Skeletal muscle cell (primary cell): ENCODE measurements around the gene A4GNT.
"Not testable (repeated sequence)": the region's sequence is repeated elsewhere in the genome, so short reads cannot be mapped to it uniquely, and the experiment has no call there.

ENCODE experiments used
- DNase-seq: peaks from one replicate; pipeline ENCODE4 v3.0.0-alpha.2; 2010; ENCODE audit warnings: low read depth
- H3K4me3 ChIP-seq: 2 replicates; pipeline ENCODE4 v1.5.1; 2011; ENCODE audit warnings: low read depth, mild to moderate bottlenecking, control low read depth, low read length, moderate library complexity

Gene A4GNT

DNA sequence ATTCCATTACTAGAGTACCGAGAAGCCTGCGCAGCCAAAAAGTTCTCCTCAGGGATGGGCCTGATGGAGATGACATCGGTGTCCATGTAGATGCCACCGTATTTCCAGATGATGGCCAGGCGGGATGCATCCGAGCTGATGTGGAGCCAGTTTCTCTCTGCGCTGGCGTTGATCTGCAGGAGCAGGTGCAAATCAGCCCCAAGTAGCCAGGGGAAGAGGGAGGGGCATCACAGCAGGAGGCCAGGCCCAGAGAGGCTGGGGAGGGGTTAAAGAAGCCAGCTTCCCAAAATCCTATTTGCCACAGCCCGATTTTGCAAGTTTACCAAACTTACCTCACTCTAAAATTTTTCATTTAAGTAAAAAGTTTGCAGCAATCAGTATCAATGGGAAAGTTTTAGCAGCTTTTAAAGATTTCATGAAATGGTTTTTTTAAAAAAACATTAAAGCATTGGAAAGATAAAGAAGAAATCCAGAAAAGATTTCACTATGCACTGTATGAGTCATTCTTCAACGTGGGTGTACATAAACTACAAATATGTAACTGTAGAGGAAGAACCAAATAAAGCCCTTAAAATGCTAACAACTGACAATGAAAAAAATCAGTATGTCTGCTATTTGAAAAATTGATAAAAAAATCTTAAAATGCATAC, 7.4 kb downstream of the A4GNT start:
- peak; percentile 33 for DNase-seq
- H3K4me3 ChIP-seq: no peak overlapping the region

GRCh38 chr3:138124188-138124587, 8.0 kb downstream of the A4GNT start:
- DNase-seq: no peak
- no peak overlapping the region for H3K4me3 ChIP-seq

GRCh38 chr3:138119423-138119766, 12.8 kb downstream of the A4GNT start:
- DNase-seq: no peak
- H3K4me3 ChIP-seq: no peak overlapping the region

DNA sequence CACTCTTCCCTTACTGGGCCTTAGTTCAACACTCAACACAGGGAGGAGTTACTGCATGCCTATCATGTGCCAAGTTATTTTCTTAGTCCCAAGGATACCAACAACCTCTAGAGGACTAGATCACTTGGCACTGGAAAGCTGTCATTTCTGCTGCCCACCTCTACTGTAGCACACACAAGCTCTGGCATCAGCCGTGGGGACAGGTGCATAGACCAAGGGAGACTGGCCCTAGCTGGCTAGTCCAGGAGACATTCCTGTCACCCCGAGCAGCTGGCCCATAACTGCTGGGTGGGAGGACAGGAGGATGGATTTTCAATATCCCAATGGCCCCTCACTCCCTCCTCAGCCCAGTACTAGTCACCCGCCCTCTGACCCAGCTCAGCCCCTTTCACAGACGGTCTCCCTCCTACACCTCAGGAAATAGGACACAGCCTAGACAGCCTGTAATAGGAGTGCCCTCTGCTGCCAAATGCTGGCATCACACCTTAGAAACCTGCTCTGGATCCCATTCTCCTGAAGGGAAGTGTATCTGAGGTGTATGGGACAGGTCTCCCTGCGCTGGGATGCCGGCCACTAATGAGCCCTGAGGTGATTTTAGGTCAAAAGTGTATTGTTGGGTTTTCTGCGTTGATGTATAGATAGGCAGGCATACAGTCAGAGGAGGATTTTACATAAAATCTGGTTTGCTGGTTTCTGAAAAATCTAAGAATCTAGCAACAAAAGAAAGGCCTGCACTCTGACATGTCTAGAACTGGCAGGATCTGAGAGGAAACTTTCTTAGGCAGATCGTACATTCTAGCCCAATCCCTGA, 13.4 kb downstream of the A4GNT start:
- H3K4me3 ChIP-seq: no peak overlapping the region
- DNase-seq: no peak

GRCh38 chr3:138114988-138115971, 16.9 kb downstream of the A4GNT start, which contains the start of gene DZIP1L:
DZIP1L (minus strand) TSS chr3:138115608; CDS start chr3:138103971, 11,637 bp downstream.
- peak within 1 kb of the TSS; percentile 81 for H3K4me3 ChIP-seq
- no peak for DNase-seq

GRCh38 chr3:138114431-138114918, 17.7 kb downstream of the A4GNT start:
- peak overlapping the region; percentile 81 for H3K4me3 ChIP-seq
- no peak for DNase-seq

- no peak overlapping the region for H3K4me3 ChIP-seq
- no peak for DNase-seq
Measured at GRCh38 chr3:138113326-138113725, 18.9 kb downstream of the A4GNT start.

DNA sequence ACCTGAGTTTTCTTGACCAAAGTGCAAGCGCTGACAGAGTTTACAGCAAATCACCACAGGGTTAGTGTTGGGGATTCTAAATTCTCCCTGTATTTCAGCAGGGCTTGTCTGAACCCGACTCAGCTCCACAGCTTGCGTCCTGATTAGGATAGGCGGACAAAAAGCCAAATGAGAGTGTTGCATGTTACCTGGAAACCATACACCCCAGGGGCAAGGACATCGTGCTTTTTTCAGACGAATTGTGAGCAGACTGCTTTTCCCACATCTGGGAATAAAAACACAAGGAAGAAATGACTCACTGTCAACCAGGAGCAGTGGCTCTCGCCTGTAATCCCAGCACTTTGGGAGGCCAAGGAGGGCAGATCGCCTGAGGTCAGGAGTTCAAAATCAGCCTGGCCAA, 19.8 kb downstream of the A4GNT start:
- H3K4me3 ChIP-seq: no peak overlapping the region
- DNase-seq: no peak

GRCh38 chr3:138105598-138105997, 26.6 kb downstream of the A4GNT start:
- DNase-seq: no peak
- H3K4me3 ChIP-seq: no peak overlapping the region

GRCh38 chr3:138103466-138103865, 28.7 kb downstream of the A4GNT start:
- H3K4me3 ChIP-seq: no peak overlapping the region
- no peak for DNase-seq

DNA sequence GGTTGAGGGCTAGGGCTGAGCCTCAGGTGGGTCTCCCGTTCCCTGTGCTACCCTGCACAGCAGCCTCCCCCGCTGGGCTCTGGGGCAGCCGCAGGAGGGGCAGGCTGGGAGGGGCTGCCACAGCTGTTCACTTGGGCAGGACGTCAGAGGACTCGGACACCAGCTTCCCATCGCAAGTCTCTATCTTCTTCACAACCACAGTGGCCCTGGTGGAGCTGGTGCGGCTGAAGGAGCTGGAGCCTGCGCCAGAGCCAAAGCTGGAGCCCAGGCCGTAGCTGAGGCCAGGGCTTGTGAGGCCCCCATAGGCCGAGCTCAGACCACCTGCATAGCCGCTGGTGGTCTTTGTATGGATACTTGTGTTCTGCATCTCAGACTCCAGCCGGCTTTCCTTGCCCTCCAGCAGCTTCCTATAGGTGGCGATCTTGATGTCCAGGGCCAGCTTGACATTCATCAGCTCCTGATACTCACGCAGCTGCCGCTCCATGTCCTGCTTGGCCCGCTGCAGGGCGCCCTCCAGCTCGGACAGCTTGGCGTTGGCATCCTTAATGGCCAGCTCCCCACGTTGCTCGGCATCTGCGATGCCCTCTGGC, 30.7 kb downstream of the A4GNT start:
- not testable (repeated sequence) for H3K4me3 ChIP-seq, DNase-seq

- no peak for DNase-seq
- H3K4me3 ChIP-seq: no peak overlapping the region
Measured at GRCh38 chr3:138099417-138099816, 32.8 kb downstream of the A4GNT start.

DNA sequence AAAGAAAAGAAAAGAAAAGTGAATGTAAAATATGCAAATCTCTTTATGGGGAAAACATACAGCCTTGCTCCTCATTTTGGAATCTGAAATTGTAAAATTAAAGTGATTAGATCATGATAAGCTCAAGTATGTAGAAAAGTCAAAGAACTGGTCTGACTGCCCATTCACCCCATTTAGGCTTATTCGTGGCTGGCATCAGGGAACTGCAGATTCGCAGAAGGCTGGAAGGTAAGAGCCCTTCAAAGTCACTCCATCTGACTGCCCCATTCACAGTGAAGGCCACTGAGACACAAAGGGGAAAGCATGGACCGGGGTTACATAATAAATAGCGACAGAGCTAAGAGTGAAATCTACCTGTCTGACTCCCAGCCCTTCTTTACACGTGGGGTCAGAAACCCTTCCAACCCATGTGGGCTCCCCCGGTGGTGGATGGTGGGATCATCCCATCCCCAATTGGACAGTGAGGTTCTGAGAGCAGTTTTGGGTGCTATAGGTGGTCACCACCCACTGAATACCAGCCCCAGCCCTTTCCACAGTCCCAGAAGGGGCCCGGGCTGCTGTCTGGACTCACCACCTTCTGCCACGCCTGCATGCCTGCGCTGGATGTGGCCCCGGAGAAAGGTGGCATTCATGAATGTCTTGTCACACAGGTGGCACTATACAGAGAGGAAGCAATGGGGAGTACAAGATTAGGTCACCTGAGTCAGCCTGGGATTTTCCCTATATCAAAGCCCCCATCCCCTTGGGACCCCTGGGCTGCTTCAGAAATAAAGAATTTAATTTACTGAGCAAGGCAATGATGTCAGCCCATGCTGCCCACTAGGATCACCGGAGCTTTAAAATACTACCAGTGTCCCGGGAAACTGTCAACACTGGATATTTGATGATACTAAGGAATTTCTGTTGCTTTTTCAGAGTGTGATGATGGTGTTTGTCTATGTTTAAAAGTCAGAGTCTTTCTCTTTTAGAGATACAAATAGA, 34.7 kb downstream of the A4GNT start:
- no peak overlapping the region for H3K4me3 ChIP-seq
- DNase-seq: no peak

DNA sequence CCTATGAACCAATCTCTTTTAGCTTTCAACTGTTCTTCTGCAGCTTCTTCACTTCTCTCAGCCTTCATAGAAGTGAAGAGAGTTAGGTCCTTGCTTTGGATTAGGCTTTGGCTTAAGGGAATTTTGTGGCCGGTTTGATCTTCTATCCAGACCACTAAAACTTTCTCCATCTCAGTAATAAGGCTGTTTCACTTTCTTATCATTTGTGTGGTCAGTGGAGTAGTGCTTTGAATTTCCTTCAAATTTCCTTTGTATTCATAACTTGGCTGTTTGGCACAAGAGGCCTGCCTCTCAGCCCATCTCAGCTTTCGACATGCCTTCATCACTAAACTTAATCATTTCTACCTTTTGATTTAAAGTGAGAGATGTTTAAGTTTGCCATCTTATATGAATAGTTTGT, 38.5 kb downstream of the A4GNT start:
- no peak overlapping the region for H3K4me3 ChIP-seq

DNA sequence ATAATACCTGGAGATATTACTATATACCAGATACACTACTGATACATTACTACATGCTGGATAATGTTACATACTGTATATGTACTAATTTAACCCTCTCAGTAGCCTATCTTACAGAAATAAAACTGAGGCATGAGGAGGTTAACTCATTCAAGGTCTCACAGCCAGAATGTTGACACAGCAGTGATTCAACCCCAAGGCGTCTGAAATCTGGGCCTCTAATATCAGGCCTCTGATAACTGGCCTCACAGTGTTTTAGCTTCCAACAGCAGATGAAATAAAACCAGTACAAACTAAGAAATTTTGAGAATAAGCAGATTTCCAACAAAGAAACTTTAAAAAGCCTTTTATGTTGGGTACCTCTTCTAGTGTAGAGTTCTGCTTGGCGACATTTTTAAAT, 40.2 kb downstream of the A4GNT start:
- no peak for DNase-seq
- H3K4me3 ChIP-seq: no peak overlapping the region

More for the DNA sequence above, 38.5 kb downstream of the A4GNT start:
- DNase-seq: no peak

GRCh38 chr3:138089091-138089490, 43.1 kb downstream of the A4GNT start:
- H3K4me3 ChIP-seq: no peak overlapping the region
- DNase-seq: no peak

- not testable (repeated sequence) for DNase-seq
Measured at GRCh38 chr3:138085745-138086144, 46.4 kb downstream of the A4GNT start.

DNA sequence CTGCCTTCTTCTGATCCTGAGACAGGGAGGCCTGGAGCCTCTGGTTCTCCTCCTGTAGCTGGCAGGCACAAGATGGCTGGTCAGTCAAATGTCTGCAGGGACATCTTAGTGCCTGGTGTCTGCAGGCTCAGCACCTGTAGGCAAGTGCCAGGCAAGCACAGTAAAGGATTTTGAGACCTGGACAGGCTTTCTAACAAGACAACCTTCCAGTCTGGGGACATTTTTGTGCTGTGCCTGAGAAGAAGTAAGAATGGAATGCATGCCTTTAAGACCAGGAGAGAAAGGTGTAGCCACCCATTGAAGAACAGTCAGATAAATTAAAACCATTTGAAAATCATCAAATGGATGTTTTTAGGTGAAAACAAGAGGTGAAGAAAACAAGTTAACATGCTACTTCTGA, 48.0 kb downstream of the A4GNT start:
- no peak for DNase-seq
- no peak overlapping the region for H3K4me3 ChIP-seq

More at GRCh38 chr3:138085745-138086144, 46.4 kb downstream of the A4GNT start:
- not testable (repeated sequence) for H3K4me3 ChIP-seq
